K562 (cell line): ENCODE results near the gene GNAT1. TPM values are rescaled to one million over a fixed set of nuclear protein-coding genes. Genes with fewer than 3 reads are reported as not detected.

Source experiments
- CBFB ChIP-seq: sonication (generic); formaldehyde crosslinking; IDR thresholded peaks from 2 replicates; pipeline ENCODE4 v1.4.0; 2020; ENCODE audit warnings: mild to moderate bottlenecking, missing genetic modification reagents
- CC2D1A ChIP-seq: fragments of 450-650 bp; IDR thresholded peaks from 2 replicates; pipeline ENCODE4 v1.6.1; 2017; ENCODE audit warnings: mild to moderate bottlenecking
- DIDO1 ChIP-seq: fragments of 450-650 bp; IDR thresholded peaks from 2 replicates; pipeline ENCODE4 v1.6.1; 2016; ENCODE audit warnings: low read depth, missing biosample characterization, missing genetic modification characterization
- ETV1 ChIP-seq: fragments of 450-650 bp; conservative IDR thresholded peaks from 2 replicates; pipeline ENCODE4 v1.6.1; 2016; ENCODE audit warnings: missing genetic modification characterization, control low read depth, low read depth, missing compliant biosample characterization
- FOXP4 ChIP-seq: sonication (generic); formaldehyde crosslinking; IDR thresholded peaks from 2 replicates; pipeline ENCODE4 v1.8.0; 2022; ENCODE audit warnings: mild to moderate bottlenecking, missing genetic modification reagents, borderline replicate concordance
- HNRNPLL ChIP-seq: fragments of 200-400 bp; formaldehyde crosslinking; IDR thresholded peaks from 2 replicates; pipeline ENCODE4 v1.6.1; 2017; ENCODE audit warnings: low read length, low read depth, mild to moderate bottlenecking; ENCODE audit not compliant: poor library complexity, severe bottlenecking
- PHF21A ChIP-seq: fragments of 450-650 bp; IDR thresholded peaks from 2 replicates; pipeline ENCODE4 v1.6.1; 2017; ENCODE audit warnings: low read depth, borderline replicate concordance
- PHF8 ChIP-seq: fragments of 200-600 bp; sonication (generic); IDR thresholded peaks from 2 replicates; pipeline ENCODE4 v1.6.1; 2012; ENCODE audit warnings: mixed run types, mild to moderate bottlenecking, inconsistent platforms, low read length, moderate library complexity, borderline replicate concordance
- RBM34 ChIP-seq: fragments of 200-400 bp; formaldehyde crosslinking; IDR thresholded peaks from 2 replicates; pipeline ENCODE4 v1.6.1; 2018; ENCODE audit warnings: low read length, borderline replicate concordance; ENCODE audit not compliant: insufficient read depth
- TFAP4 ChIP-seq: sonication (generic); formaldehyde crosslinking; IDR thresholded peaks from 2 replicates; pipeline ENCODE4 v1.8.0; 2022; ENCODE audit warnings: missing genetic modification reagents, mild to moderate bottlenecking, moderate library complexity, borderline replicate concordance
- ZFP36 ChIP-seq: fragments of 150-350 bp; IDR thresholded peaks from 2 replicates; pipeline ENCODE4 v1.6.1; 2018; ENCODE audit warnings: low read length, low read depth; ENCODE audit not compliant: partially characterized antibody
- ZFX ChIP-seq: sonication (generic); formaldehyde crosslinking; IDR thresholded peaks from 2 replicates; pipeline ENCODE4 v1.8.0; 2022; ENCODE audit warnings: mild to moderate bottlenecking, missing genetic modification reagents, moderate library complexity
- ZMIZ1 ChIP-seq, 2 experiments: fragments of 150-350 bp in 1 of 2; IDR thresholded peaks; 2 replicates each; pipeline ENCODE4 v1.6.1; 2012 to 2016; ENCODE audit warnings: low read depth in 2 of 2, low read length in 2 of 2, mild to moderate bottlenecking in 1 of 2, moderate library complexity in 1 of 2
- ZNF398 ChIP-seq: fragments of 250-450 bp; sonication (Bioruptor Pico); IDR thresholded peaks from 2 replicates; pipeline ENCODE4 v1.8.0; 2021; ENCODE audit warnings: moderate library complexity, mild to moderate bottlenecking, inconsistent platforms
- polyA plus RNA-seq, 8 experiments: library from polyadenylated mRNA; depleted of rRNA in 4 of 8; stranded (reverse) in 5 of 8; unstranded in 3 of 8; fragments of >200 nt; fragmentation: Nextera tagmentation in 2 of 8; fragmentation: Illumina TruSeq in 1 of 8; extraction: Ambion mirVana in 2 of 8; extraction: Trizol in 1 of 8; gene quantifications; 2 replicates each; pipeline versions ENCODE4 v1.2.1 to v1.2.3, GENCODE V29; 2011 to 2014; ENCODE audit warnings: inconsistent platforms in 1 of 8, missing spikeins in 1 of 8
- total RNA-seq, 7 experiments: library from RNA; depleted of rRNA in 6 of 7; stranded (reverse); fragments of >200 nt in 6 of 7; fragmentation: Illumina TruSeq in 2 of 7; extraction: Trizol in 2 of 7; gene quantifications; 2 replicates each; pipeline versions ENCODE4 v1.2.1 to v1.2.3, GENCODE V29; 2011 to 2021; ENCODE audit warnings: low replicate concordance in 1 of 7

The GNAT1 gene
- total and polyA plus RNA-seq, 9 of the 15 experiments (the other 6 are each of a cell fraction or from before 2014, with no cell fraction given): not detected

- no peak for TF ChIP-seq CC2D1A
- TF ChIP-seq PHF8: peak; percentile 40; the same call in 1 of the 2 replicates
- TF ChIP-seq ZFP36: no peak
- TF ChIP-seq HNRNPLL: no peak
- TF ChIP-seq PHF21A: no peak; the same call in 1 of the 2 replicates
- no peak for TF ChIP-seq ZNF398 (CRISPR knock-in tag)
- TF ChIP-seq DIDO1 (tag): no peak
- TF ChIP-seq ETV1: 0 out of 2 replicates have a peak, but pooled peaks have one; percentile 21
- TF ChIP-seq ZMIZ1 (IDR thresholded peaks at IDR 0.05; ENCODE audit: low read depth in 2 of 2, low read length in 2 of 2): no peak
- peak; percentile 33; the same call in 1 of the 2 replicates for TF ChIP-seq ZFX (CRISPR knock-in tag)
- TF ChIP-seq RBM34: no peak
- TF ChIP-seq CBFB (CRISPR knock-in tag): no peak
- peak; percentile 96 for TF ChIP-seq TFAP4 (CRISPR knock-in tag)
- 0 out of 2 replicates have a peak, but pooled peaks have one; percentile 58 for TF ChIP-seq FOXP4 (CRISPR knock-in tag)
These were observed 55.1 kb downstream of the GNAT1 start (continued) for GRCh38 chr3:50246517-50246954.
